Measurements from ENCODE around the gene PTPN1.

Gene PTPN1

GRCh38 chr20:50580016-50580747, 70.0 kb downstream of the PTPN1 start:
- no peak for DNase-seq

GRCh38 chr20:50580842-50581544, 70.8 kb downstream of the PTPN1 start:
- DNase-seq, result no peak

- no peak for DNase-seq
These were observed 71.9 kb downstream of the PTPN1 start for GRCh38 chr20:50582092-50582491.

GRCh38 chr20:50582591-50583234, 72.5 kb downstream of the PTPN1 start:
- DNase-seq, result no peak

GRCh38 chr20:50583442-50584150, 73.4 kb downstream of the PTPN1 start:
- DNase-seq, result no peak

GRCh38 chr20:50584687-50585086, 74.5 kb downstream of the PTPN1 start:
- no peak for DNase-seq

GRCh38 chr20:50585214-50585613, 75.0 kb downstream of the PTPN1 start:
- DNase-seq, result no peak

GRCh38 chr20:50585678-50586077, 75.5 kb downstream of the PTPN1 start:
- DNase-seq, result no peak

- no peak for DNase-seq
These were observed 76.5 kb downstream of the PTPN1 start for GRCh38 chr20:50586531-50587232.

- no peak for DNase-seq
These were observed 77.2 kb downstream of the PTPN1 start for GRCh38 chr20:50587291-50587961.

- no peak for DNase-seq
These were observed 78.0 kb downstream of the PTPN1 start for GRCh38 chr20:50588034-50588736.

GRCh38 chr20:50589548-50590347, 79.6 kb downstream of the PTPN1 start:
- no peak for DNase-seq

- no peak for DNase-seq
These were observed 80.1 kb downstream of the PTPN1 start for GRCh38 chr20:50590348-50590664.

GRCh38 chr20:50591233-50591852, 81.2 kb downstream of the PTPN1 start:
- no peak for DNase-seq

GRCh38 chr20:50592282-50593004, 82.3 kb downstream of the PTPN1 start:
- DNase-seq, result no peak

GRCh38 chr20:50593005-50593335, 82.8 kb downstream of the PTPN1 start:
- DNase-seq, result no peak

- no peak for DNase-seq
These were observed 84.0 kb downstream of the PTPN1 start for GRCh38 chr20:50594231-50594590.

- no peak for DNase-seq
These were observed 84.6 kb downstream of the PTPN1 start for GRCh38 chr20:50594591-50595432.

- DNase-seq, result no peak
These were observed 85.3 kb downstream of the PTPN1 start for GRCh38 chr20:50595433-50595895.

Measured in NCI-H774 (cell line).